Keratinocyte (primary cell): ENCODE measurements around the gene SLC34A1. TPM values are rescaled to one million over a fixed set of nuclear protein-coding genes. Genes with fewer than 3 reads are reported as not detected.

Experiments used
- DNase-seq: peaks from one replicate; pipeline ENCODE4 v3.0.0-alpha.2; 2011; ENCODE audit warnings: low read depth, missing footprints, low spot score
- FAIRE-seq: peaks from 2 replicates; lab custom pipeline; 2011; peaks lifted over from hg19 to GRCh38; lab: Jason Lieb, UNC
- H2AFZ ChIP-seq: 2 replicates; pipeline ENCODE4 v1.6.0; 2012; ENCODE audit warnings: low read length, control low read depth, inconsistent platforms; ENCODE audit not compliant: control insufficient read depth
- H3K27ac ChIP-seq: 2 replicates; pipeline ENCODE4 v1.5.1; 2011; ENCODE audit warnings: low read length; ENCODE audit not compliant: control insufficient read depth, insufficient read depth
- H3K27me3 ChIP-seq: 3 replicates; pipeline ENCODE4 v1.6.0; 2011; ENCODE audit warnings: low read length; ENCODE audit not compliant: control insufficient read depth, insufficient read depth; ENCODE audit errors: extremely low read depth
- H3K36me3 ChIP-seq, 2 experiments: 2 replicates in 1 of 2; 3 replicates in 1 of 2; pipeline ENCODE4 v1.5.1; 2011; ENCODE audit warnings: low read length in 2 of 2, mild to moderate bottlenecking in 1 of 2; ENCODE audit not compliant: control insufficient read depth in 2 of 2, insufficient read depth in 2 of 2; ENCODE audit errors: extremely low read depth in 1 of 2
- H3K4me1 ChIP-seq: 3 replicates; pipeline ENCODE4 v1.5.1; 2011; ENCODE audit warnings: low read length; ENCODE audit not compliant: control insufficient read depth, insufficient read depth; ENCODE audit errors: extremely low read depth
- H3K4me2 ChIP-seq: 3 replicates; pipeline ENCODE4 v1.6.0; 2011; ENCODE audit warnings: low read depth, low read length; ENCODE audit not compliant: control insufficient read depth, insufficient read depth; ENCODE audit errors: extremely low read depth
- H3K4me3 ChIP-seq, 3 experiments: fragments of 200-600 bp in 1 of 3; sonication (generic) in 1 of 3; 2 replicates in 2 of 3; 3 replicates in 1 of 3; pipeline ENCODE4 v1.5.1; 2011 to 2016; ENCODE audit warnings: low read length in 3 of 3, mild to moderate bottlenecking in 3 of 3, control low read depth in 2 of 3, inconsistent platforms in 1 of 3, low read depth in 1 of 3, mixed read lengths in 1 of 3, mixed run types in 1 of 3, moderate library complexity in 1 of 3; ENCODE audit not compliant: control insufficient read depth in 2 of 3, insufficient read depth in 2 of 3; ENCODE audit errors: extremely low read depth in 1 of 3
- H3K79me2 ChIP-seq: 2 replicates; pipeline ENCODE4 v1.6.0; 2012; ENCODE audit warnings: low read length; ENCODE audit not compliant: control insufficient read depth, insufficient read depth
- H3K9ac ChIP-seq: 3 replicates; pipeline ENCODE4 v1.6.0; 2011; ENCODE audit warnings: low read length; ENCODE audit not compliant: control insufficient read depth, insufficient read depth; ENCODE audit errors: extremely low read depth
- H3K9me1 ChIP-seq: 3 replicates; pipeline ENCODE4 v1.6.0; 2011; ENCODE audit warnings: low read length; ENCODE audit not compliant: control insufficient read depth, insufficient read depth; ENCODE audit errors: extremely low read depth
- H3K9me3 ChIP-seq: 2 replicates; pipeline ENCODE4 v1.5.1; 2012; ENCODE audit warnings: low read depth, low read length; ENCODE audit not compliant: control insufficient read depth
- H4K20me1 ChIP-seq: 3 replicates; pipeline ENCODE4 v1.6.0; 2011; ENCODE audit warnings: low read length; ENCODE audit not compliant: control insufficient read depth, insufficient read depth; ENCODE audit errors: extremely low read depth
- EZH2 ChIP-seq: IDR thresholded peaks from one replicate; pipeline ENCODE4 v1.6.1; 2012; ENCODE audit warnings: inconsistent platforms, mild to moderate bottlenecking, low read length, moderate library complexity
- dilution Hi-C: fragments of 300-500 bp; cut with MboI; formaldehyde crosslinking; loops from one replicate; pipeline ENCODE4 v1.7.0; 2020; ENCODE audit warnings: low sequenced_read_pairs; ENCODE audit not compliant: extremely low pct_ligation_motif_present
- polyA plus RNA-seq, 5 experiments: library from polyadenylated mRNA; depleted of rRNA in 3 of 5; stranded (reverse) in 3 of 5; stranded (forward) in 1 of 5; unstranded in 1 of 5; fragments of >200 nt; gene quantifications; 1 replicate in 1 of 5; 2 replicates in 3 of 5; 3 replicates in 1 of 5; pipeline versions ENCODE4 v1.2.1 to v1.2.3, GENCODE V29; 2011 to 2012; ENCODE audit warnings: missing spikeins in 2 of 5, low read depth in 1 of 5, low replicate concordance in 1 of 5
- TF ChIP-seq, protein P1 (sequence below), 3 experiments: IDR thresholded peaks in 1 of 3; conservative IDR thresholded peaks in 1 of 3; optimal IDR thresholded peaks in 1 of 3; 2 replicates in 2 of 3; 3 replicates in 1 of 3; pipeline versions ENCODE3 to v1.5.1; 2011; ENCODE audit warnings: low read length in 3 of 3, mild to moderate bottlenecking in 3 of 3, moderate library complexity in 2 of 3, control low read depth in 1 of 3, inconsistent platforms in 1 of 3; ENCODE audit not compliant: insufficient read depth in 2 of 3; ENCODE audit errors: extremely low read depth in 1 of 3

The SLC34A1 gene
- polyA plus RNA-seq, 1 donor (not counting 4 experiments of a cell fraction or from before 2014, with no cell fraction given): 0.07 TPM

DNA sequence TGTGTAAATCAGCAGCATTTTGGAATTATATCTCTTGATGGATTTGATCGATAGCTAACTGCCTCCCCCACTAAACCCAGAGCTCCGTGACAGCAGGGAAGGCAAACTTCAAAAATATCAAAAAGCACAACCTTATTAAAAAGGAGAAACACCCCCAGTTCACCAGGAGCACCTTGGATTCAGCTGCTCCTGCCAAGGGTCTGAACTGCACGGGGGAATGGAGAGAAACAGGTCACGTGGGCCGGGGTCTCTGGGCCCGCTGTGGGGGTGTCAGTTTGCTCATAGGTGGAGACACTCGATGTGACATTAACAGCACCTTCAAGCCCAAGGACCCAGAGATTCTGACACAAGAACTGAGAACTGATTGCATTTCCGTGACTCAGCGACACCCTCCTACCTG is 1.1 kb upstream of the SLC34A1 start:
- no peak overlapping the region for H3K4me3 ChIP-seq
- no peaks in the 10 kb centered on the region for H4K20me1 ChIP-seq
- peaks cover 18% of the 10 kb centered on the region for H3K4me1 ChIP-seq
- H3K27ac ChIP-seq: no peak overlapping the region
- H3K9me3 ChIP-seq: no peaks in the 10 kb centered on the region
- no peak for TF ChIP-seq EZH2
- TF ChIP-seq, protein P1, sequence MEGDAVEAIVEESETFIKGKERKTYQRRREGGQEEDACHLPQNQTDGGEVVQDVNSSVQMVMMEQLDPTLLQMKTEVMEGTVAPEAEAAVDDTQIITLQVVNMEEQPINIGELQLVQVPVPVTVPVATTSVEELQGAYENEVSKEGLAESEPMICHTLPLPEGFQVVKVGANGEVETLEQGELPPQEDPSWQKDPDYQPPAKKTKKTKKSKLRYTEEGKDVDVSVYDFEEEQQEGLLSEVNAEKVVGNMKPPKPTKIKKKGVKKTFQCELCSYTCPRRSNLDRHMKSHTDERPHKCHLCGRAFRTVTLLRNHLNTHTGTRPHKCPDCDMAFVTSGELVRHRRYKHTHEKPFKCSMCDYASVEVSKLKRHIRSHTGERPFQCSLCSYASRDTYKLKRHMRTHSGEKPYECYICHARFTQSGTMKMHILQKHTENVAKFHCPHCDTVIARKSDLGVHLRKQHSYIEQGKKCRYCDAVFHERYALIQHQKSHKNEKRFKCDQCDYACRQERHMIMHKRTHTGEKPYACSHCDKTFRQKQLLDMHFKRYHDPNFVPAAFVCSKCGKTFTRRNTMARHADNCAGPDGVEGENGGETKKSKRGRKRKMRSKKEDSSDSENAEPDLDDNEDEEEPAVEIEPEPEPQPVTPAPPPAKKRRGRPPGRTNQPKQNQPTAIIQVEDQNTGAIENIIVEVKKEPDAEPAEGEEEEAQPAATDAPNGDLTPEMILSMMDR (optimal IDR thresholded peaks at IDR 0.05 in 1 of 3, IDR thresholded peaks at IDR 0.05 in 1 of 3, conservative IDR thresholded peaks at IDR 0.05 in 1 of 3; ENCODE audit: extremely low read depth in 1 of 3, insufficient read depth in 2 of 3, low read length in 3 of 3): no peak
- H3K9ac ChIP-seq: no peak overlapping the region
- H3K9me1 ChIP-seq: peaks cover 2% of the 10 kb centered on the region
- no peaks in the 10 kb centered on the region for H3K36me3 ChIP-seq
- dilution Hi-C loops: no loop called here
- H2AFZ ChIP-seq: no peak overlapping the region
- H3K79me2 ChIP-seq: no peaks in the 10 kb centered on the region
- H3K27me3 ChIP-seq: peaks cover 5% of the 10 kb centered on the region
- no peak overlapping the region for H3K4me2 ChIP-seq
- FAIRE-seq (no peak), DNase-seq (no peak)

DNA sequence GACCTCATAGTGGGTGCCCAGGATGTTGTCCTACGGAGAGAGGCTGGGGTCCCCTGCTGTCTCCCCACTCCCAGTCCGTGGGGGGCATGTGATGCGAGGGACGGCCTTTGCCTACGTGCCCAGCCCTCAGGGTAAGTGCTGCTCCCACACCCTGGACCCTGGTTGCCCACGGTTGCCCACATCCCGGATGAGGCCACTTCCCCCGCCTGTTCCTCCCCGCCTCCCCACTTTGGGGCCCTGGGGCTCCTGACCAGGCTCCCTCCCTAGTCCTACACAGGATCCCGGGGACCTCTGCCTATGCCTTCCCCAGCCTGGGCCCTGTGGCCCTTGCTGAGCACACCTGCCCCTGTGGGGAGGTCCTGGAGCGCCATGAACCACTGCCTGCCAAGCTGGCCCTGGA is 1.5 kb downstream of the SLC34A1 start:
- Histone ChIP-seq H3K9me3 (no peaks in the 10 kb centered on the region), H3K4me3 (no peak overlapping the region), H3K4me2 (no peak overlapping the region), H3K27ac (no peak overlapping the region), H3K4me1 (peaks cover 34% of the 10 kb centered on the region), H4K20me1 (peaks cover 2% of the 10 kb centered on the region), H3K9me1 (no peaks in the 10 kb centered on the region), H3K27me3 (peaks cover 5% of the 10 kb centered on the region), H3K79me2 (no peaks in the 10 kb centered on the region), H3K9ac (no peak overlapping the region), H3K36me3 (no peaks in the 10 kb centered on the region), H2AFZ (no peak overlapping the region)
- FAIRE-seq (no peak), DNase-seq (no peak)
- TF ChIP-seq, protein P1 (optimal IDR thresholded peaks at IDR 0.05 in 1 of 3, IDR thresholded peaks at IDR 0.05 in 1 of 3, conservative IDR thresholded peaks at IDR 0.05 in 1 of 3; ENCODE audit: extremely low read depth in 1 of 3, insufficient read depth in 2 of 3, low read length in 3 of 3): no peak
- TF ChIP-seq EZH2: no peak
- dilution Hi-C loops: no loop called here
